ENCODE results near the gene MTHFR.

The MTHFR gene

GRCh38 chr1:11789126-11790067 is 16.4 kb downstream of the MTHFR start:
- peaks cover 24 to 33% of the 10 kb centered on the region in 2 experiments for H3K4me1 ChIP-seq (ENCODE audit: control insufficient read depth in 1 of 2, insufficient read depth in 2 of 2, low read length in 2 of 2)
- H3K4ac ChIP-seq (ENCODE audit: low read depth, low read length): no peak overlapping the region
- H3K9ac ChIP-seq (ENCODE audit: low read length): no peak overlapping the region
- WGBS (ENCODE audit: extremely low coverage, insufficient coverage, insufficient read length): no CpG with 5 or more reads among the region's 13 CpGs
- no peak overlapping the region for H4K91ac ChIP-seq (ENCODE audit: low read depth, low read length)
- DNase-seq: no peak
- no peak overlapping the region for H4K12ac ChIP-seq (ENCODE audit: low read depth, low read length)
- no peak overlapping the region for H2AFZ ChIP-seq (ENCODE audit: insufficient read depth, low read length, poor library complexity)
- H3K4me3 ChIP-seq (ENCODE audit: low read depth, low read length): no peak overlapping the region
- no peak overlapping the region for H3K23ac ChIP-seq (ENCODE audit: low read length)
- no peak overlapping the region for H3K4me2 ChIP-seq (ENCODE audit: low read length)
- H3K9me3 ChIP-seq (ENCODE audit: insufficient read depth, low read depth, low read length): peaks cover 4% of the 10 kb centered on the region
- H4K8ac ChIP-seq (ENCODE audit: low read depth, low read length): no peak overlapping the region
- H3K79me1 ChIP-seq (ENCODE audit: low read length): peaks cover 8% of the 10 kb centered on the region
- H2BK120ac ChIP-seq (ENCODE audit: insufficient read depth, low read length, poor library complexity): no peak overlapping the region
- H2BK5ac ChIP-seq (ENCODE audit: low read depth, low read length, poor library complexity): no peak overlapping the region
- H3K36me3 ChIP-seq (ENCODE audit: control insufficient read depth in 1 of 2, insufficient read depth in 2 of 2, low read length in 2 of 2): peaks cover 20 to 23% of the 10 kb centered on the region in 2 experiments
- H3K27me3 ChIP-seq (ENCODE audit: insufficient read depth, low read length): no peaks in the 10 kb centered on the region
- H3K27ac ChIP-seq (ENCODE audit: low read depth, low read length): no peak overlapping the region
- H3K14ac ChIP-seq (ENCODE audit: low read length): no peak overlapping the region
- H2AK5ac ChIP-seq (ENCODE audit: low read length): no peak overlapping the region
- no peak overlapping the region for H3K18ac ChIP-seq (ENCODE audit: low read length)
- H3K79me2 ChIP-seq (ENCODE audit: control insufficient read depth, insufficient read depth, low read length, poor library complexity): no peaks in the 10 kb centered on the region
- H2BK12ac ChIP-seq (ENCODE audit: low read length): no peak overlapping the region

- no peak overlapping the region for H4K91ac ChIP-seq (ENCODE audit: low read depth, low read length)
- H3K18ac ChIP-seq (ENCODE audit: low read length): no peak overlapping the region
- no peak overlapping the region for H3K23ac ChIP-seq (ENCODE audit: low read length)
- H4K12ac ChIP-seq (ENCODE audit: low read depth, low read length): no peak overlapping the region
- H3K4me3 ChIP-seq (ENCODE audit: low read depth, low read length): no peak overlapping the region
- no peak overlapping the region for H3K27ac ChIP-seq (ENCODE audit: low read depth, low read length)
- no peak overlapping the region for H3K4ac ChIP-seq (ENCODE audit: low read depth, low read length)
- no peak overlapping the region for H2BK12ac ChIP-seq (ENCODE audit: low read length)
- no peak overlapping the region for H2AFZ ChIP-seq (ENCODE audit: insufficient read depth, low read length, poor library complexity)
- H3K4me2 ChIP-seq (ENCODE audit: low read length): no peak overlapping the region
- H3K79me1 ChIP-seq (ENCODE audit: low read length): peaks cover 8% of the 10 kb centered on the region
- no CpG with 5 or more reads among the region's 14 CpGs for WGBS (ENCODE audit: extremely low coverage, insufficient coverage, insufficient read length)
- H3K36me3 ChIP-seq (ENCODE audit: control insufficient read depth in 1 of 2, insufficient read depth in 2 of 2, low read length in 2 of 2): peaks cover 13 to 18% of the 10 kb centered on the region in 2 experiments
- H3K9ac ChIP-seq (ENCODE audit: low read length): no peak overlapping the region
- no peaks in the 10 kb centered on the region for H3K79me2 ChIP-seq (ENCODE audit: control insufficient read depth, insufficient read depth, low read length, poor library complexity)
- H2BK5ac ChIP-seq (ENCODE audit: low read depth, low read length, poor library complexity): no peak overlapping the region
- H3K14ac ChIP-seq (ENCODE audit: low read length): no peak overlapping the region
- H2AK5ac ChIP-seq (ENCODE audit: low read length): no peak overlapping the region
- H3K9me3 ChIP-seq (ENCODE audit: insufficient read depth, low read depth, low read length): peaks cover 1% of the 10 kb centered on the region
- DNase-seq: no peak
- H3K4me1 ChIP-seq (ENCODE audit: control insufficient read depth in 1 of 2, insufficient read depth in 2 of 2, low read length in 2 of 2): peaks cover 20 to 32% of the 10 kb centered on the region in 2 experiments
- H3K27me3 ChIP-seq (ENCODE audit: insufficient read depth, low read length): no peaks in the 10 kb centered on the region
- H4K8ac ChIP-seq (ENCODE audit: low read depth, low read length): no peak overlapping the region
- H2BK120ac ChIP-seq (ENCODE audit: insufficient read depth, low read length, poor library complexity): no peak overlapping the region
Measured at GRCh38 chr1:11788549-11789053, 17.2 kb downstream of the MTHFR start.

GRCh38 chr1:11787804-11788436 is 17.8 kb downstream of the MTHFR start:
- no peak overlapping the region for H3K23ac ChIP-seq (ENCODE audit: low read length)
- peak overlapping the region; percentile 49 for H3K18ac ChIP-seq (ENCODE audit: low read length)
- peak overlapping the region; percentile 50 for H4K8ac ChIP-seq (ENCODE audit: low read depth, low read length)
- peak overlapping the region; percentile 66 for H2BK12ac ChIP-seq (ENCODE audit: low read length)
- peak in 1 of 2 donors; percentile 8 for DNase-seq
- H3K79me1 ChIP-seq (ENCODE audit: low read length): peaks cover 8% of the 10 kb centered on the region
- peak overlapping the region; percentile 42 for H3K4ac ChIP-seq (ENCODE audit: low read depth, low read length)
- H2BK5ac ChIP-seq (ENCODE audit: low read depth, low read length, poor library complexity): peak overlapping the region; percentile 14
- H3K14ac ChIP-seq (ENCODE audit: low read length): peak overlapping the region; percentile 76
- H4K91ac ChIP-seq (ENCODE audit: low read depth, low read length): peak overlapping the region; percentile 44
- H3K79me2 ChIP-seq (ENCODE audit: control insufficient read depth, insufficient read depth, low read length, poor library complexity): no peaks in the 10 kb centered on the region
- H3K9me3 ChIP-seq (ENCODE audit: insufficient read depth, low read depth, low read length): peaks cover 1% of the 10 kb centered on the region
- no CpG with 5 or more reads among the region's 14 CpGs for WGBS (ENCODE audit: extremely low coverage, insufficient coverage, insufficient read length)
- H3K4me1 ChIP-seq (ENCODE audit: control insufficient read depth in 1 of 2, insufficient read depth in 2 of 2, low read length in 2 of 2): peaks cover 20 to 32% of the 10 kb centered on the region in 2 experiments
- H4K12ac ChIP-seq (ENCODE audit: low read depth, low read length): peak overlapping the region; percentile 18
- H3K36me3 ChIP-seq (ENCODE audit: control insufficient read depth in 1 of 2, insufficient read depth in 2 of 2, low read length in 2 of 2): peaks cover 13 to 18% of the 10 kb centered on the region in 2 experiments
- H2BK120ac ChIP-seq (ENCODE audit: insufficient read depth, low read length, poor library complexity): peak overlapping the region; percentile 20
- H3K27ac ChIP-seq (ENCODE audit: low read depth, low read length): peak overlapping the region; percentile 52
- no peak overlapping the region for H3K4me3 ChIP-seq (ENCODE audit: low read depth, low read length)
- H3K27me3 ChIP-seq (ENCODE audit: insufficient read depth, low read length): no peaks in the 10 kb centered on the region
- H2AK5ac ChIP-seq (ENCODE audit: low read length): peak overlapping the region; percentile 56
- peak overlapping the region; percentile 18 for H2AFZ ChIP-seq (ENCODE audit: insufficient read depth, low read length, poor library complexity)
- peak overlapping the region; percentile 2 for H3K4me2 ChIP-seq (ENCODE audit: low read length)
- H3K9ac ChIP-seq (ENCODE audit: low read length): no peak overlapping the region

GRCh38 chr1:11787251-11787803 is 18.4 kb downstream of the MTHFR start:
- Histone ChIP-seq H3K14ac (ENCODE audit: low read length) (peak overlapping the region; percentile 13), H3K79me2 (ENCODE audit: control insufficient read depth, insufficient read depth, low read length, poor library complexity) (no peaks in the 10 kb centered on the region), H3K79me1 (ENCODE audit: low read length) (peaks cover 8% of the 10 kb centered on the region), H3K9ac (ENCODE audit: low read length) (no peak overlapping the region), H2BK120ac (ENCODE audit: insufficient read depth, low read length, poor library complexity) (peak overlapping the region; percentile 6), H2BK12ac (ENCODE audit: low read length) (peak overlapping the region; percentile 44), H3K23ac (ENCODE audit: low read length) (no peak overlapping the region), H4K8ac (ENCODE audit: low read depth, low read length) (peak overlapping the region; percentile 19), H3K18ac (ENCODE audit: low read length) (peak overlapping the region; percentile 48), H3K4ac (ENCODE audit: low read depth, low read length) (no peak overlapping the region), H3K36me3 (ENCODE audit: control insufficient read depth in 1 of 2, insufficient read depth in 2 of 2, low read length in 2 of 2) (peaks cover 13 to 16% of the 10 kb centered on the region in 2 experiments), H3K4me1 (ENCODE audit: control insufficient read depth in 1 of 2, insufficient read depth in 2 of 2, low read length in 2 of 2) (peaks cover 16 to 26% of the 10 kb centered on the region in 2 experiments), H4K12ac (ENCODE audit: low read depth, low read length) (peak overlapping the region; percentile 18), H3K4me3 (ENCODE audit: low read depth, low read length) (no peak overlapping the region), H3K27me3 (ENCODE audit: insufficient read depth, low read length) (no peaks in the 10 kb centered on the region), H3K4me2 (ENCODE audit: low read length) (peak overlapping the region; percentile 23), H4K91ac (ENCODE audit: low read depth, low read length) (peak overlapping the region; percentile 44), H2BK5ac (ENCODE audit: low read depth, low read length, poor library complexity) (no peak overlapping the region), H3K27ac (ENCODE audit: low read depth, low read length) (peak overlapping the region; percentile 8), H2AFZ (ENCODE audit: insufficient read depth, low read length, poor library complexity) (peak overlapping the region; percentile 20), H3K9me3 (ENCODE audit: insufficient read depth, low read depth, low read length) (peaks cover 1% of the 10 kb centered on the region), H2AK5ac (ENCODE audit: low read length) (peak overlapping the region; percentile 32)
- WGBS (ENCODE audit: extremely low coverage, insufficient coverage, insufficient read length): no CpG with 5 or more reads among the region's 16 CpGs
- DNase-seq: peak; percentile 70 to 79

All from trophoblast cell (in vitro differentiated cells and primary cell).